Heart right ventricle (tissue), 16 donors: ENCODE results near the gene CHPF2. TPM values are rescaled to one million over a fixed set of nuclear protein-coding genes. Genes with fewer than 3 reads are reported as not detected.
A peak's percentile ranks its signal among the peaks of the same experiment; 100 is the strongest.

ENCODE experiments used
- ATAC-seq, 8 donors: fragments of 200-7000 bp; cut with Tn5 transposase; one replicate each; pipeline ENCODE4 v1.9.1; 2020; ENCODE audit warnings: mild to moderate bottlenecking in 8 of 8, moderate library complexity in 8 of 8, moderate number of reproducible peaks in 1 of 8
- DNase-seq, 2 donors: peaks; one replicate each; pipeline ENCODE4 v3.0.0-alpha.2; 2020
- H3K27ac ChIP-seq, 10 donors: fragments of 200-600 bp; sonication (generic) in 2 of 10; one replicate each; pipeline versions ENCODE4 v1.5.0 to v1.8.0; 2020 to 2022; ENCODE audit warnings: mild to moderate bottlenecking in 3 of 10
- H3K27me3 ChIP-seq, 7 donors: fragments of 200-600 bp; one replicate each; pipeline ENCODE4 v1.8.0; 2021 to 2022; ENCODE audit warnings: mild to moderate bottlenecking in 2 of 7
- H3K36me3 ChIP-seq, 9 donors: fragments of 200-600 bp; sonication (generic) in 1 of 9; one replicate each; pipeline versions ENCODE4 v1.5.0 to v1.8.0; 2020 to 2022; ENCODE audit warnings: mild to moderate bottlenecking in 2 of 9
- H3K4me1 ChIP-seq, 9 donors: fragments of 200-600 bp; sonication (generic) in 1 of 9; one replicate each; pipeline versions ENCODE4 v1.5.0 to v1.8.0; 2020 to 2022; ENCODE audit warnings: mild to moderate bottlenecking in 4 of 9
- H3K4me3 ChIP-seq, 10 donors: fragments of 200-600 bp; sonication (generic) in 2 of 10; one replicate each; pipeline versions ENCODE4 v1.5.0 to v1.8.0; 2020 to 2022; ENCODE audit warnings: mild to moderate bottlenecking in 7 of 10, moderate library complexity in 2 of 10
- H3K9me3 ChIP-seq, 11 donors: fragments of 200-600 bp in 10 of 11; sonication (generic) in 2 of 11; one replicate each; pipeline versions ENCODE4 v1.5.0 to v1.8.0; 2013 to 2022; ENCODE audit warnings: mild to moderate bottlenecking in 2 of 11, control low read depth in 1 of 11, moderate library complexity in 1 of 11
- WGBS, 2 donors: extraction: QIAGEN DNeasy Blood & Tissue Kit; methylation state at CpG; one replicate each; pipeline ENCODE4 v1.1.7; 2013; ENCODE audit warnings: inconsistent platforms in 1 of 2; 5-methylcytosine and 5-hydroxymethylcytosine counted together
- intact Hi-C, 10 donors: fragments of 100-400 bp; cut with DNase I; formaldehyde crosslinking; loops; one replicate each; pipeline versions ENCODE4 v1.11.1 to v1.14.2; 2022
- polyA plus RNA-seq, 2 donors: library from polyadenylated mRNA; stranded (reverse); fragments of 200-250 nt; gene quantifications; one replicate each; pipeline ENCODE4 v1.2.3, GENCODE V29; 2013
- total RNA-seq, 10 donors: library from RNA; stranded (reverse); fragmentation: NEBNext Ultra II Directional in 3 of 10; extraction: Animal tissue kit (Norgen Biotek cat#: 25700) in 3 of 10; gene quantifications; one replicate each; pipeline versions ENCODE4 v1.2.1 to v1.2.4, GENCODE V29; 2021 to 2023
- TF ChIP-seq, protein P1 (sequence below), 9 donors: fragments of 200-600 bp; sonication (generic) in 2 of 9; IDR thresholded peaks; one replicate each; pipeline versions ENCODE4 v1.5.0 to v1.8.0; 2021 to 2022; ENCODE audit warnings: antibody characterized with exemption in 9 of 9, mild to moderate bottlenecking in 5 of 9, moderate library complexity in 1 of 9
- donor health status: Arrhythmogenic right ventricular cardiomyopathy.
- donor health status: ischemic (EF 13 %, LVEDD 7.1; RV severe dilation, severe dysfunction).
- donor health status: healthy with polysubstance abuse.
- donor health status: DM: no; HTN: yes; CAD: no.
- donor health status: DM: no; HTN: no; CAD: no.
- donor health status: ischemic (EF 25% LVEDD 6.9; RV normal size, moderate dysfunction).
- donor health status: ischemic (EF 25% LVEDD 5.7; RV mildly dilated, moderate dysfunction).
- donor health status: healthy.
- donor health status: DM: yes; HTN: yes; CAD: no.
- donor health status: Ischemic cardiomyopathy.
- donor health status: ischemic (EF 35%, LVEDD 5.7; RV mildly dilated, moderate dysfunction).
- donor health status: nonischemic (EF 11% LVEDD 7.7; RV severe dilation, severe dysfunction).
- donor health status: DM: yes; HTN: yes; CAD: no.
- donor health status: PGD.
- donor health status: ischemic (EF 29% LVEDD 5.4; RV normal size, mild dysfunction).
- donor health status: nonischemic (EF 23%, LVEDD 6.1; RV moderate dilation, normal function).

CHPF2 gene
- total and polyA plus RNA-seq, 12 donors: 12.1 to 22.4 (median 18.5) TPM

- Histone ChIP-seq H3K9me3 (no peaks in the 10 kb centered on the region), H3K4me3 (peak overlapping the region in 9 of 10 donors; percentile 17 to 75 (median 39)), H3K27me3 (peaks cover 0 to 54% (median 6%) of the 10 kb centered on the region in 7 donors), H3K27ac (peak overlapping the region in 7 of 10 donors; percentile 20 to 98 (median 96)), H3K4me1 (peaks cover 21 to 83% (median 73%) of the 10 kb centered on the region in 9 donors), H3K36me3 (peaks cover 0 to 26% (median 7%) of the 10 kb centered on the region in 9 donors)
- 7 to 9% methylated on average over 60 of the region's 60 CpGs for WGBS, 2 donors
- intact Hi-C loops: loop anchor here in 8 of 10 donors (2.0 to 10.0 kb wide), 4 partner anchors 57 to 121 kb away; partner anchors contain the start of gene ASB10 (in 1 of the 8)
- TF ChIP-seq, protein P1, sequence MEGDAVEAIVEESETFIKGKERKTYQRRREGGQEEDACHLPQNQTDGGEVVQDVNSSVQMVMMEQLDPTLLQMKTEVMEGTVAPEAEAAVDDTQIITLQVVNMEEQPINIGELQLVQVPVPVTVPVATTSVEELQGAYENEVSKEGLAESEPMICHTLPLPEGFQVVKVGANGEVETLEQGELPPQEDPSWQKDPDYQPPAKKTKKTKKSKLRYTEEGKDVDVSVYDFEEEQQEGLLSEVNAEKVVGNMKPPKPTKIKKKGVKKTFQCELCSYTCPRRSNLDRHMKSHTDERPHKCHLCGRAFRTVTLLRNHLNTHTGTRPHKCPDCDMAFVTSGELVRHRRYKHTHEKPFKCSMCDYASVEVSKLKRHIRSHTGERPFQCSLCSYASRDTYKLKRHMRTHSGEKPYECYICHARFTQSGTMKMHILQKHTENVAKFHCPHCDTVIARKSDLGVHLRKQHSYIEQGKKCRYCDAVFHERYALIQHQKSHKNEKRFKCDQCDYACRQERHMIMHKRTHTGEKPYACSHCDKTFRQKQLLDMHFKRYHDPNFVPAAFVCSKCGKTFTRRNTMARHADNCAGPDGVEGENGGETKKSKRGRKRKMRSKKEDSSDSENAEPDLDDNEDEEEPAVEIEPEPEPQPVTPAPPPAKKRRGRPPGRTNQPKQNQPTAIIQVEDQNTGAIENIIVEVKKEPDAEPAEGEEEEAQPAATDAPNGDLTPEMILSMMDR (IDR thresholded peaks at IDR 0.05): peak; percentile 48 to 73 (median 63)
- peak in 3 of 8 donors; percentile 4 to 12 (median 9) for ATAC-seq
- peak in 1 of 2 donors; percentile 53 for DNase-seq
These were observed 13.2 kb downstream of the CHPF2 start for GRCh38 chr7:151245360-151246101.

- H3K27ac ChIP-seq: peak overlapping the region in 7 of 10 donors; percentile 88 to 98 (median 97)
- peak overlapping the region in 7 of 10 donors; percentile 39 to 80 (median 75) for H3K4me3 ChIP-seq
- intact Hi-C loops: loop anchor here in 6 of 10 donors (2.0 to 10.0 kb wide), 4 partner anchors 56 to 121 kb away; partner anchors contain the start of gene ASB10 (in 1 of the 6)
- DNase-seq: no peak
- H3K27me3 ChIP-seq: peaks cover 0 to 62% (median 6%) of the 10 kb centered on the region in 7 donors
- ATAC-seq: no peak
- peaks cover 21 to 83% (median 76%) of the 10 kb centered on the region in 9 donors for H3K4me1 ChIP-seq
- H3K36me3 ChIP-seq: peaks cover 0 to 18% (median 6%) of the 10 kb centered on the region in 9 donors
- TF ChIP-seq, protein P1 (IDR thresholded peaks at IDR 0.05): no peak
- WGBS, 2 donors: 47 to 51% methylated on average over 13 of the region's 13 CpGs
- H3K9me3 ChIP-seq: no peaks in the 10 kb centered on the region
These were observed 14.0 kb downstream of the CHPF2 start for GRCh38 chr7:151246102-151246850.

DNA sequence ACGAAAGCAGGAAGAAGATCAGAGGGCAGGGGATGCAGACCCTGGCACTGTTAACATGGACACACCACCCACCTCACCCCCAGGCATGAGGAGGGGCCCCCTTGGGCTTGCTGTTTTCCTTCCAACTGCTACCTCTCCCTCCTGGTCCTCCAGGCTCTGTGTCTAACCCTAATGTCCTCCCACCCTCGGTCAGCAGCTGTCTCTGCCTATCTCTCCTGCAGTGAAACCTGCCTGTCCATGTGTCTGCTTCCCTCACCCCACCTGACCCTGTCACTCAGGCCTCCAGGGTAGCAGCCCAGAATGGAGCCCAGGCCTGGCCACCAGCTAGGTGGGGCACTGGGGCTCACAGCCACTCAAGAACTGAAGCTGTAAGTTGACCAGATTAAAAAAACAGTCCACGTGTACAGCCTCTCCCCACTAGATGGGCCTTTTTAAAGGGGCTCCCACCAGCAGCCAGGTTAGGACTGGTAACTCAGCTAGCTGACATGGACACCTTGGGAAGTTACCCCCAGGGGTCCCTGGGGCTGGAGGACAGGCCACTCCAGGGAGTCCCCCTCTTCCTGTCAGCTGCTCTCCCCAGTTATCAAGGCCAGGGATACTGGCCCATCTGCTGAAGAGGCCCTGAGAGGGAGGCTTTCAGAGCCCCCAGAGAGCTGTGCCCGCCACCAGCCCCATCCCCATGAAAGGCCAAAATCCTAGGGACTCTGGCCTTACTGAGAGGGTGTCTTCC lies 14.7 kb downstream of the CHPF2 start:
- Histone ChIP-seq H3K27ac (peak overlapping the region; percentile 12 to 98 (median 96)), H3K27me3 (peaks cover 0 to 67% (median 6%) of the 10 kb centered on the region in 7 donors), H3K4me1 (peaks cover 21 to 85% (median 78%) of the 10 kb centered on the region in 9 donors), H3K36me3 (peaks cover 0 to 11% (median 0%) of the 10 kb centered on the region in 9 donors), H3K9me3 (no peaks in the 10 kb centered on the region), H3K4me3 (peak overlapping the region; percentile 63 to 80 (median 74))
- ATAC-seq: peak in 2 of 8 donors; percentile 4 to 20
- intact Hi-C loops: loop anchor here in 6 of 10 donors (2.0 to 10.0 kb wide), 4 partner anchors 55 to 122 kb away; partner anchors contain the start of gene ASB10 (in 1 of the 6)
- TF ChIP-seq, protein P1 (IDR thresholded peaks at IDR 0.05): no peak
- WGBS, 2 donors: 27 to 39% methylated on average over 4 of the region's 4 CpGs
- no peak for DNase-seq
